ENCODE data around the gene MEGF11.

MEGF11 gene

DNA sequence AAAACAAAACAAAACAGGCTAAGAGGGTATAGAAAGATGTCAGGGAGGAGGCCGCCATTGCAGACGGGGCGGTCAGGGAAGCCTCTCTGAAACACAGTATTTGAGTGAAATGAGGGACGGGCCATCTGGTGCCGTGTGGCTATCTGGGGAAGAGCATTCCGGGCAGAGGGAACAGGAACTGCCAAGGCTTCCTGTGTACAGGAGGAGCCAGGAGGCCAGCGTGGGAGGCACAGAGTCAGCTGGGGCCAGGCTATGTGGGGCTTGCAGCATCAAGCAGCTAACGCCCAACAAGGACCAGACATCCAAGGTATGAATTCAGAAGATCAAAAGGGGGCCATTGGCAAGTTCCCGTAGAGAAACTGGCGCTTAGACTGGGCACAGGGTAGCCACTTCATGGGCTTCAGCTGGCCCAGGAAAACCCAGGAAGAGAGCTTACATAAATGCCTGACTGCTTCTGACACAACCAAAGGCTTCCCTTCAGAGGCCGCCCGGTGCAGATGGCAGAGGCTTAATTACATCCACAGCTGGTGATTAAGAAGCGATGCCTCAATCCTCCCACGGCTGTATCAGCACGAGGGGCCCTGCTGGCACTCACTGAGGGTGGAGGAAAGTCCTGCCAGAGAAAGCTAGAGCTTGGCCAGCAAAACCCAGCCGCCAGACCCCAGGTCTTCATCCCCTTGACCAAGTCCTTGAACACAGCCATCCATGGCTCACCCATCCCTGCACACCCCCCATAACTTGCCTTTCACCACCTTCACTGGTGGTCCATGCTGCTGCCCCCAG, 144.9 kb downstream of the MEGF11 start:
- no peak for DNase-seq

DNA sequence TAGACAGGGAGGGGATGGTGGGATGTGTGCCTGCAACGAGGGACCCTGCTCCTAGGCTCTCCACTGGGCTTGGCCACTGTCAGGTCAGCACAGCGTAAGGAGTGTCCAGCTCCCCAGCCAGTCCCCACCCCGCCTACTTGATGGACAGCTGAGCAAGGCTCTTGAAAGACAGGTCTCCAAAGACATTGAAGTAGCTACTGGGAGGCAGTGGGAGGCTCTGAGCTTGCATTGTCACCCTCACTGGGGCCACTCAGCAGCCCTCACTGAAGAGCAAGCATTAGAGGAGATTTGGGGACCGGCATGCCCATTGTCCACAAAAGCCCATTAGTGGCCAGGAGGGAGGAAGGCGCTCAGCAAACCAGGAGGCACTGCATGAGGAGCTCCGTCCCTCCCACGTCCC, 146.5 kb downstream of the MEGF11 start:
- no peak for DNase-seq

DNA sequence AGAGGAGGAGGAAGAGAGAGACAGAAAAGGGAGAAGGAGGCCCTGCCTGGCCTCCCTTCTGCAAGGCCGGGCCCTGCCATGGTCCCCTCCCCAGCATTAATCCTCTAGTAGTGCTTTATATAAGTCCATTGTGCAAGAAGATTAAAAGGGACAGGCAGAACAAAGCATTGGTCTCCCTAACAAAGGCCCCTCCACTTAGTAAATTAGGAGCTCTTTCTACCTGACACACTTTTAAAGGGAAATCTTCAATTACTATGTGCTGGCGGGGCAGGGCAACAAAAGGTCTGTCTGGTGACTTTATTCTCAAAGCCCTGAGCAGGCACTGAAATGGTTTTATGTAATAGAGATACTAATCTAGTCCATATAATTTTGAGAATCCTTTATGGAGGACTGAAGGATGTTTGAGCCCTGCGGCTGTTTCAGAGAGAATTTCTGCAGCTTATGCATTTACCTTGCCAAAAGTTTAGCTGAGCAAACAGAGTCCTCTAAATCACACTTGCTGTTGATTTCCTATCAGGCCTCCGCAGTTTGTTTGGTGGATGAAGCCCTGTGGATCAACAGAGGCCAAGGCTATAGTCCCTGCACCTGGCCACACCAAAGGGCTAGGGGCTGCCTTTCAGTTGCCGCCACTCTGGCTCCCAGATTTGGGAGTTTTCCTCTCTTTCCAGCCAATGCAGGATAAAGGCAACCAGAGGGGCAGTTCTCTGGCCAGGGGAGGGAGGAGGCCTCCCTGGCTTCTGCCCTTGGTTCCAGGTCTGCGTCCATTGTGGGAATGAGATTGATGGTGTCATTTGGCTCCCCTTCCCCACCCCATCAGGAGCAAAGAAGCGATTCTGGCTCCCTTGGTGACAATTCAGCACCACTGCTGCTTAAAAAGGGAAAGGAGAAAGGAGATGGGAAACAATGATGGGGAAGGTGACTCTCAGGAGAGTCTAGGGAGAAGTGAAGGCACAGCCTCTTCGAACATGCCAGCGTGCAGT, 148.0 kb downstream of the MEGF11 start:
- no peak for DNase-seq

DNA sequence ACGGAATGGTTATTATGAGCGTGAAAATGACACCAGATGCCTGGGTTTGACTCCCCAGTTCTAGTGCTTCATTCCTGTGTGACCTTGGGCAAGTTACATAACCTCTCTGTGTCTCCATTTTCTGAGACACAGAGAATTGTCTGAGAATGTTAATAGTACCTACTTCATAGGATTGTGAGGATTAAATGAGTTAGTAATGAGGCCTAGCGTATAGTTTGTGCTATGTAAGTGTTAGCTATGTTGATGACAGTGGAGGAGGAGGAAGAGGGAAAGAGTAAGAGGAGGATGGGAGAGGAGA, 150.3 kb downstream of the MEGF11 start:
- DNase-seq = no peak

DNA sequence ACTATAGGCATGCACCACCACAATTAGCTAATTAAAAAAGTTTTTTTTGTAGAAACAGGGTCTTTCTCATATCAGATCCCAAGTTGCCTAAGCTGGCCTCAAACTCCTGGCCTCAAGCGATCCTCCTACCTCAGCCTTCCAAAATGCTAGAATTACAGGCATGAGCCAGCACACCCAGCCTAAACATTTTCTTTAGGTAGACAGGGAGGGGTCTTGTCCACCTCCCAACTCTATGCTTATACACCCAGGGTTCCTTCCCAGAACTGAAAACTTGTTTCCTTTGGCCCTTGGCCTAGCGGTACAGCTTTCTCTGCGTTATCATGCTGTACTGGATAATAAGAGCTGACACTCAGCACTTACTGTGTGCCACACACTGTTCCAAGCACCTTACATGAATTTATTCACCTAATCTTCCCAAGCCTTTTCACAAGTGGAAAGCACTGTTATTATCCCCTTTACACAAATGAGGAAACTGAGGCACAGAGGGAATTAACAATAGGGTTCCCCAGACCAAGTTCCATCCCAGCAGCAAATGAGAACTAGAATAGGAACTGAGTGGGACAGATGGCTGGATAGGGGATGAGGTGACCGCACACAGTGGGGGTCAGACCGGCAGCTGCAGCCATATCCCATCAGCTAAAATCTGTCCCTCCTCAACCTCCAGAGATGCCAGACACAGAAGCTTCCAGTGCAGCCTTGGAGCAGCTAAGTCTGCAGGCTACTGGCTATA, 150.8 kb downstream of the MEGF11 start:
- DNase-seq = no peak

DNA sequence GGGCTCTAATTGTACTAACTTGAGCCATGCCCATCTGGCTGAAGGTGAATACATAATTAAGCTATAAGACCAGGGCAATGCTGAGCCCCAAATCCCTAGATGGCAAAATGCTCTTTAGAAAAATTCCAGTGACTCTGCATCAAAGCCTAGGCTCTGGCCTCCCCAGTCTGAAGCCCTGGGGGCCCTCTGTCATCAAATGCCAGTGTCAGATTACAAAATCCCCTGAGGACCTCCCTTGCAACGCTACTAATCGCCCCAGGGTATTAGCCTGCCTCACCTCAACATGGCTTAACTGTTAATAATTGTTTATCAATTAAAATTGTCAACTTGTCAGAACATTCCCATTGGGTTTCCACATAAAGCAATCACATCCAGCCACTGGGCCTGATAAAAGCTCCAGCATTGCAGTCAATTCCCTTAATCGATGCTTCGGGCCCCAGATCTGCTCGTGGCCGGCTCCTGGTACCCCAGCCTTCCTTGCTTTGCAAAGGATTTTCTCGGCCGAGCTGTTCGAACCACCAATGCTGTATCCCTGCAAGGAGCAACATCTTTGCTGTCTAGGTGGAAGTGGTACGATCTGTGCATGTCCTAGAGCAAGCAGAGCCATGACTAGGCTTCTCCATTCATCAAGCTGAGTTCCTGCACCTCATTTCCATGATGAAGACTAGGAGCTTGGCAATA, 151.7 kb downstream of the MEGF11 start:
- no peak for DNase-seq

DNA sequence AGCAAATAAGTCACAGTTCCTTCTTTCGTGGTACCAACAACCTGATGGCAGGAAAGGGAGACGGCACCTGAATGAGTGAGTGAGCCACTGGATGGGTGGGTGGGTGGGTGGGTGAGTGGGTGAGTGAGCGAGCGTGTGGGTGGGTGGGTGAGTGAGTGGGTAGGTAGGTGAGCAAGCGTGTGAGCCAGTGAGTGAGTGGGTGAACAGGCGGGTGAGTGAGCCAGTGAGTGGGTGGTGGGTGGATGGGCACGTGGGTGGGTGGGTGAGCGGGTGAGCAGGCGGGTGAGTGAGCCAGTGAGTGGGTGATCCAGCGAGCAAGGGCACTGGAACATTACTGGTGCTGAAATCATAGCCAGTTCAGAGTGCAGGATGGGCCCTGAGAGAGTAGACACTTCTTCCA, 152.8 kb downstream of the MEGF11 start:
- no peak for DNase-seq

DNA sequence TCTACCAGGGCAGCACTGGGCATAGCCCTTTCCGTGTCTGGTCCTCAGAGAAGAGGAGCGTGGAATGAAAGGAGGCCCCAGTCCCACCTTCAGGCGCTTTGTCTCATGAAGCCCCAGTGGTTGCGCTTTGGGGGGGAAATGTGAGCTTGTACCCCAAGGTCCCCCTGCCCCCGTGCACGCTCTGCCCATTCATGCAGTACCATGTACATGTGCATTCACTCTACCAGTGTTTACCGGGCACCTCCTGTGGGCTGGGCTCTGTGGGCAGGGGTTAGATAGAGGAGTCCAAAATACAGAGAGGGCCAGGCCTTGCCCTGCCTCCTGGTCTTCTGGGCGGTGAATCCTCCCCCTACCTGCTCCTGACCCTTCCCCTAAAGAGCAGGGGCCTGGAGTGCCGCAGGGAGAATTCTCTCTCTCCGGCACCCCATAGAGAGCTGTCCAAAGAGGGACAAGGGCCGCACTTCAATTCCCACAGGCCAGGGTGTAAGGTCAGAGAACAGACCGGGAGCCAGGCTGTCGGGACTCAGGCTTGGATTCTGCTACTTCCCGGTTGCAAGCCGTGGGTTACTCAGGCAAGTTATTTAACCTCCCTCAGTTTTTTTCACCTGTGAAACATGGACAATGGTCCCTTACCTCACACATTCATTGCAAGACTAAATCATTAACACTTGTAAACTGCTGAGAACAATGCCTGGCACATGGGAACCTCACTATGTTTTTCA, 153.4 kb downstream of the MEGF11 start:
- no peak for DNase-seq

DNA sequence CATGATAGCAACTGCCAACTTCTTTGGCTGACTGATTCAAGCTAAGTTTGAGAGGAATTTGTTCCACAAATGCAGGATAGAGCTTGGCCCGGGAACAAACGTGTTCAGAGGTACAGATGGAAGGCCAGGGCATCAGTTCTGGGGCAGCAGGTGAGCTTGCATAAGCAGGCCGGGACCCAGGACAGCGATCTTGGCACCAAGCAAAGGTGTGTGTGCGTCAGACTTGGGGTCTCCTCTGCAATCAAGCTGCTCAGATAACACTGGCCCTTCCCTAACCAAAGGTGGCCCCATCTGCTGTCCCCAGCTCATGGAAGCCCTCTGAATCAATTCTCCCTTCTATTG, 155.6 kb downstream of the MEGF11 start:
- no peak for DNase-seq

DNA sequence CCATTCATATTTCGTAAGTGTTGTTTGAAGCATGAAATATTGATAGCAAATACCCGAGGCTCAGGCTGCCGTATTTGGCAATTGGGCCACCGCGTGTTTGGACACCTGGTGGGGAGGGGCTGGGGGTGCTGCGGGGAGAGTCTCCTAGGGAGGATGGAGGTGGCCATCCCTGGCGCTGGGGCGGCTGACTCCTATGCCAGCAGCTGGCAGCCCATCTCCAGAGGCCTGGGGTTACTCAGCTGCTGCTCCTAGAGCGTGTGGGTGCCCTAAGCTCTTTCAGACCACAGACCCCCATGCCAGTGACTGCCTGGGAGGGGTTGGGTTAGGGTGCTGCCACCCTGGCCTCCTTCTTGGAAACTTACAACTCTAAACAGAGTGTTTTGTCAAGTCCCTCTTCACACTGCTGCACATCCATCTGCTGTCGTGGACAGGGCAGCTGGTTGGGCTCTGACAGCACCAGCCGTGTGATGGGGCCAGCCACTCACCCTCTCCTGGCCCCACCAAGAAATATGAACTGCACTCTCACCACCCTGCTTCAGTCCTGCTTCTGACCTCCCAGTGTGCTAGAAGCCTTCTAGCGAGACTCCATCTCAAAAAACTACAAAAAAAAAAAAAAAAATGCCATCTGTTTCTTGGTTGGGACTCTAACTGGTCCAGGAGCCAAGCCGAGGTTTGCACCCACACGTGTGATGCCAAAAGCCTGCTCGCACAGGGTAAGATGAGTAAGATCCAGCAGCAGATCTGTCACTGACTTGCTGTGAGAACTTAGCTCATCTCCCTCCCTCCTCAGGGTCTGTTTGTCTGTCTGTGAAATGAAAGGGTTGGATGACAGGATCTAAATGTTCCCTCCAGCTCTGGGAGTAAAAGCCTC, 156.2 kb downstream of the MEGF11 start:
- DNase-seq = no peak

DNA sequence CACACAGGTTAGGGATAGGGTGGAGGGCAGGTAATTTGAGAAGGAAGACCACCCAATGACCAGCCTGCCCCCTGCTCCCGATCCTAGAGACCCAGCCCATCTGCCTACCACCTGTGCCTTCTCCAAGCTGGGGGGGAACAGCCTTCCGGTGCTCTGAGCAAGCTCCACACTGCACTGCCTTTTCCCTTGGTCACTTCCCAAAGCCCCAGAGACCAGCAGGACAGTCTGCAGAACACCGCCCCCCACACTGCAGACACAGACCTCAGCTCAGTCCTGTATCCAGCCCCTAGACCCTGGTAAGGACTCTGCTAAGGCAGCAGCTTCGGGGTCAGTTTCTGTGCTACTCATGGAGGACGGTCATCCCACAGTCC, 156.9 kb downstream of the MEGF11 start:
- DNase-seq = no peak

DNA sequence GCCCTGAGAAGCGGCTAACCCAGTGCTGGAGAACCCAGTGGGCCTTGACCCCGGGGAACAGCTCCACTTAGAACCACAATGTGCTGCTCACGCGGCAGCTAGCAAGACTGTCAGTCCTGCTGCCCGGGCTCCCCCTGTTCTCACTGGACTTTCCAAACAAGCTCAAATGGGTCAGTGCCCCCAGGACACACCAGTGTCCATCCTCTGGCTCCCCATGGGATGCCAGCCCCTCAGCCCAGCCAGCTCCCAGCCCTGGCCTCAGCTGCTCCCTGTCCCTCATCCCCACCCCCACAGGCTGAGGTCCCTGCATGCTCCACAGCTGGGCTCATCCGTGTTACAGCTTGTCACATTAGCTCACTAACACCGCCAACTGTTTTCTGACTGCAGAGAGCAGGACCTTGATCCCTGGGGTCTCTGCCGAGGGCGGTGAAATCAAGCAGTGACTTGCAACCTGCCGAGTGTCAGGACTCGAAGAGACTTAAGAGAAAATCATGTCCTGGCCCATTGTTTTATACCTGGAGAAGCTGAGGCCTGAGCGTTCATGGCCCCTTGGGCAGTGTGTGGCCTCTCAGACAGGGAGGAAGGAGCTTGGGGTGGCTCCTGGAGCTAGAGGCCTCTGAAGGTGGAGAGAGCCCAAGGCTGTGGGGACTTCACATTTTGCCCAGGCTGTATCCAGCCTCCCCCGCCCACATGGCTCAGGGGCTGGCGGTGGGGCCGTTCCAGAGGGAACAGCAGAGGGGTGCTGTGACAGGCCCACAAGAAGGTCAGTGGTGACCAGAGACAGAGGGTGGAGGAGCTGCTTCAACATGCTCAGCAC, 157.5 kb downstream of the MEGF11 start:
- no peak for DNase-seq

DNA sequence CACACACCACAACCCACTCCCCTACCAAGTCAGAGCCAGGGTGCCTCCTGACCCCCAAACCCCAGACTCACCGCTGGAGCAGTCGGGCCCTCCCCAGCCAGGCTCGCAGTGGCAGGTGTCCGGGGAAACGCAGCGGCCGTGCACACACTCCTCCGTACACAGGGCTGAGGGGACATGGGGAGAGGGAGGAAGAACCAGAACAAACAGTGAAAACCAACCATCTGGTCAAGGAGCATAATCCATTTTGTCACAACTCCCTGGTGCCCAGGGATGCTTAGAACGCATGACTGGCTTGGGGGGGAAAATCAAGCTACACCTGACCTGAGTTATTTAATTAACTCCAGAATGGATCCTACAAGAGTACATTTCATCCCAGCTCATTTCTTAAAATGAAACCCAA, 159.2 kb downstream of the MEGF11 start:
- DNase-seq = no peak

DNA sequence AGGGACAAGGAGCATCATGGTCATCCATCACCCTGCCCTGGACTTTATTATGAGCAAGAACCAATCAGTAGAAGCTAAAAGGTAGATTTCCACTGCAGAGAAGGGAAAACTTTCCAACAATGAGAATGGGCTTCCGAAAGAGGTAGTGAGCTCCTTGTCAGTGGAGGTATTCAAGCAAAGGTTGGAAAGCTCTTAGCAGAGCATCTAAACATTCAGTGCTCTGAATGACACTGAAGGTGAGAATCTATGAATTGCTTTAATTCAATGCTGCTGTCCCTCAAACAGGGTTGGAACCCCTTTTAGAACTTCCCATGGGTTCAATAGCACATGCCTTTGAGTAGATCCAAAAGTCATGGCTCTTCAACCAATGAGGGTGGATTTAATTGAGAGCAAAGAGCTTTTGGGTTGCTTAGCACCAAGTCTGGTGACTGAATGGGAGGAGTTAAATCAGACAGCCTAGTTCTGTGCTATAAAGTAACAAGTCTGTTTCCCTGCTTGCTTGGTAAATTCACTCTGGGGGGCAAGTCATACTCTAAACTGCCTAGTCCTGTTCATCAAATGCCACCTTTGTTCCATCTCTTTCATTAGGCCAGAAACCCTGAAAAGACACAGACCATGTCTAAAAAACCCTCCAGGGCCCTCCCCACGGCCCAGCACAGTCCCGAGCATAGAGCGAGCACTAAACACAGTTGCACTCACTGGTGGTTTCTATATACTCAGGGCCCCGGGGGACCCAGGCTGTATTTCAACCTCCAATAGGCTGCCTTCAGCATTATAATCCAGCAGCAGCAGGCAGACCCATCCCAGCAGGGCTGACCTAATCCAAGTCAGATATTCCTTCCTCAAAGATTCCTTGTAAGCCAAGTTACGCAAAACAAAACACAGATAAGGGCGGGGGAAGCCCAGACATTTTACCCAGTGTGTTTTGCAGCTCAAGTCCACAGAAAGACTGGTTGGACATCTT, 161.2 kb downstream of the MEGF11 start:
- no peak for DNase-seq

DNA sequence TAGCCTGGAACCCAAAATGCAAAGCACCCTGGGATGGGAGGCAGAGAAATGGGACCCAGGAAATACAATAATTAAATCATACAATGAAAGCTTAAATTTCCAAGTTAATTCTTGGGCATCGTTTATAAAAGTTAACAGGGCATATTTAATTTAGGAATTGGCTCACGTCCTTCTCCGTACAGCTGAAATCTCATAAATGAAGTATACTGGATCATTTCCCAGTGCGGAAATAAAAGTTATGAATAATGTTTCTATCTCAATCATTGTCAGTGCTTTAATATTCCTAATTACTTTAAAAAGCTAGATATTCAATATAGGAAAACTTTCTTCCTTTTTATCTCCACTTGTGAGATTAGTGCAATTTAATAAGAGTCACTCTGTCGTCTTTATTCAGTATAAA, 164.0 kb downstream of the MEGF11 start:
- no peak for DNase-seq

DNA sequence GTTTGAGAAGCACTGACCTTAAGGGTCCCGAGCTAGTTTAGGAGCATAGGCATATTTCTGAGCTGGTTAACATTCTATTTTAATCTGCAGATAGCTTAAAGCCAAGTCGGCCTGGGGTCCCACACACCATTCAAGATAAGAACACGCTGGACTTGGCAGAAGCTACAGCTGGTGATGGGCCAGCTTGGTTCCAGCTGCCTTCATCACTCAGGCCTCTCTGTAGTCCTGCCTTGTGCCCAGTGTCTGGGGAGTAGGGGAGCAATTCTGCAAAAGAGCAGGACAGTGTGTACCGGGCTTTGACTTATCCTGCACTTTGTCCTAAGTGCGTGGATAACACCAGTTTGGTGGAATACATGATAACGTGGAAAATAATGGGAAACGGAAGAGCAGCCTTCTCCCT, 164.5 kb downstream of the MEGF11 start:
- DNase-seq = no peak

DNA sequence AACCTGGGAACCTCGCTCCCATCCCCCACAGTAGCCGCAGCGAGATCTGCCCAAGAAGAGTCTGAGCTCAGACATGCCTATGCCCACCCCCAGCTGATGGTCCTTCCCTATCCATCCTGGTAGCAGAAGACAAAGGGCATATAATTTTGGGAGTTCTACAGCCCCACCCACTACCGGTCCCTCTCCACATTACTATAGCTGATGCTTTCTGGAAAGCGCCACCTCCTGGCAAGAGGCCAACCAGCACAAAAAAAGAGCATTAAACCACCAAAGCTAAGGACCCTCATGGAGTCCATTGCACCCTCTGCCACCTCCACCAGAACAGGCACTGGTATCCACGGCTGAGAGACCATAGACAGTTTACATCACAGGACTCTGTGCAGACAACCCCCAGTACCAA, 168.4 kb downstream of the MEGF11 start:
- no peak for DNase-seq

DNA sequence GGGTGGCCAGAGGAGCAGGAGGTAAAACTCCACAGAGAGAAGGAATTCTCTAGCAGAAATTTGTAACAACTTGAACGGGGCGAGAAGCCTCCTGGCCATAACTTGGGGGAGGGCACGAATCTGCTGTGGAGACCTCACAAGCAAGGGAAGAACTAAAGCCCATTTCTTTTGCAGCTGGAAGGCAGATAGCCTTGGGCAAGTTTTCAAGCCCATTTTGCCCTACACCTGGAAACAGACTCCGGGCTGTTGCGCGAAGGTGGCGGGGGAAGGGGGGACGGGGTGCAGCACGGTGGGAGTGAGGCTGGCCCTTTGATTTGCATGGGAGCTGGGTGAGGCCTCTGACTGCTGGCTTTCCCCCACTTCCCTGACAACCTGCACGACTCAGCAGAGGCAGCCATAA, 168.8 kb downstream of the MEGF11 start:
- no peak for DNase-seq

DNA sequence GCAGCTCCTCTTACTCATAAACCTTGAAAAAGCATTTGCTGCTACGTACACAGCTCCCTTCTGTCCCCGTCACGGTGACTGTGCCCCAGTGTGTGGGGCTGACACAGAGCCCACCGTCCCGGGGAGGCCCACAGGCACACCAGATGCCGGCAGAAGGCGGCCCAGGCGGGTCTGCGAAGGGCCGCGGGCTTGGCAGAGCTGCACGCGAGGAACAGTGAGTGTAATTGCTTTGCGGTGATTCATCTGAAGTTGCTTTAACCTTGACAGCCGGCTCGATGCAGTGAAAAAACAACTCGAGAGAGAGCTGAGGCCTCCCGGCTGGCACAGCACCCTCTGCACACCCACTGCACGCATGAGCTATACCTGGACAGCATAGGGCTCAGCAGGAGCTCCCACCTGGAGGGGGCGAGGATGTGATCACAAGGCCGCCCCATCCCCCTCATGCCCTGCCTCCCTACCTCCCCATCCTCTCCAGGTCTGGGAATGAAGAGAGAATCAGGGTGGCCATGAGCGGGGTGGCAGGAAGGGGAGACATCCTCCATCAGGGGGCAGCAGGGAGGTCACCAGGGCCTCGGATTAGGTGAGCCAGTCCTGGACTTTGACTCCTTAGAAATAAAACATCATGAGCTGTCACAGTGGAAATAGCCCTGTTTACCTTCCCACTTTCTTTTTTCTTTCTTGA, 172.7 kb downstream of the MEGF11 start:
- DNase-seq = peak; percentile 62
